NCI-H345 treated with DMSO at 0.1 percent for 48 hours (cell line): ENCODE results near the gene SUMO3.

Source experiments
- DNase-seq: peaks from one replicate; lab custom pipeline; 2025; ENCODE audit not compliant: unreplicated experiment; lab: John Stamatoyannopoulos, UW

The SUMO3 gene

DNA sequence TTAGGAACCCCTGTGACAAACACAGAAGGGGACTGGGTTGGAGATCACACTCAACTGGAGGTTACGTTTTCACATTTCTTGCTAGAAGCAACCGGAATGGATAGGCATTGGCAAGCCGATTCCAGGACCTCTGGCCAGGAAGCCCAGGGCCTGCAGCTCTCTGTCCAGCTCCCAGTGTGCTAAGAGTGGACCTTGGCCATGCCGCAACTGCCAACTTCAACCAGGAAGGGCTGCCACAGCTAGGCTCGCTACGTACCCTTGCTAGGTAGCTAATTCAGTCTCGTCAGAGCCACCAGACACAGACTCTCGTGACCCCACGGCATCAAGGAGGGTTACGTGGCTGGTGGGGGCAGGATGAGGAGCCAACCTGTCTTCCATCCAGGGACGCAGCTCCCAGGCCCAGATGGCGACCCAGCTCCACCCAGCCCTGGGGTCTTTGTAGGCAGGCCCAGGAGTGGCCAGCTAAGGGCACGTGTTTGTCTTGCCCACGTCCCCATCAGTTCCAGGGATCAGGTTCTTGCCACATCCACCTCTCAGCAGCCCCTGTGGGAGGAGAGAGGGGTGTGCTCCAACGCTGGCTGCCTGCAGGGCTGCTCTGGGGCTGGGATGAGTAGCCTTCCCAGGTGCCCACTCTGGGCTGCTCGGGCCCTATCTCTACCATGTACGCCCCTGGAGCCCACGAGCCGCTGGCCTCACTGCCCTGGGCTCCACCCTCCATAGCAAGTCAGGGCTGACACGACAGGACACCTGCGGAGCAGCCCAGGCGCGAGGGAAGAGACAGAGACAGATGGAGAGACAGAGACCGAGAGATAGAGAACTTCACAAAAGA is 55.4 kb downstream of the SUMO3 start:
- DNase-seq, result no peak

DNA sequence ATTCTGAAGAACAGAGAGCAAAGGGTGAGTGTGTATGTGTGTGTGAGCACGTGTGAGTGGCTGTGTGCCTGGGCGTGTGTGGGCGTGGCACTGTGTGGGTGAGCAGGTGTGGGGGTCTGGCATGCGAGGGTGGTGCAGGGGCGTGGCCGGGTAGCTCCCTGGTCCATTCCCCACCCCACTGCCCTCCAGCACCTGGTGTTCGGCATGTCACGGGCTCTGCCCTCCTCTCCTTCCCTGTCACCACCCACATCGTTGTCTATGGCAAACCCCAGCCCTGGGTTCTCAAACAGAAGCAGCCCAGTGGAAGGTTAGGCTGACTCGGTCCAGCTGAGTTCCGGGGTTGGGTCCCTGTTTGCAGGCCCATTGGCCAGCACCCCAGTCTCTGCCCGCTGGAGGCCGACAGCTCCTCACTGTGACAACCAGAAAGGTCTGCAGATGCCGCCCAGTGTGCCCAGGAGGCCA is 56.1 kb downstream of the SUMO3 start:
- DNase-seq, result no peak

DNA sequence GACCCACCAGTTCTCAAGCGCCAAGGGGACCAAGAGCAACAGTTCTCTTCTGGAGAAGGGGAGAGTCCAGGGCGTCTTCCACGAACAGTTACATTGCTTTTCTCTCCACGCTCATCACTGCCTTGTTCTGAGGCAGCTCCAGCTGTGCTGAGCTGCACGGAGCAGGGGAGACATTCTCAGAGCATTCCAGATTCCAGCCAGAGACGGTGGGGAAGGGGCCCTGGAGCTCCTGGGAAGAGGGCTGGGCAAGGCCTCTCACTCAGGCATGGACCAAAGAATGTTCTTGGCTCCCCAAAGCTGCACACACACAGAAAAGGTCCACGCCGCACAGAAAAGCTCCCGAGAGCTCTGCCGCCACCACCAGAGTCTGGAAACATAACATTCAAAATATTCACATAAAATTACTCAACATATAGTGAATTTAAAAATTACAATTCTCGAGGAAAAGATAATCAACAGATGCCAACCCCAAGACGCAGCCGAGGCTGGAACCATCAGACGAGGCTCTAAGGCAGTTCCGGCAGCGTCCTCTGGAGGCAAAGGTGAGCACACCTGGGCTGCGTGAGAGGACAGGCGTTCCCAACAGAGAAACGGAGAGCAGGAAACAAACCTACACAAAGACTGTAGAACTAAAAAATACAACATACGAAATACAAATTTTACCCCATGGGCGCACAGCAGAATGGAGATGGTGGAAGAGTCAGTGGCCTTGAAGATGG is 56.7 kb downstream of the SUMO3 start:
- no peak for DNase-seq

DNA sequence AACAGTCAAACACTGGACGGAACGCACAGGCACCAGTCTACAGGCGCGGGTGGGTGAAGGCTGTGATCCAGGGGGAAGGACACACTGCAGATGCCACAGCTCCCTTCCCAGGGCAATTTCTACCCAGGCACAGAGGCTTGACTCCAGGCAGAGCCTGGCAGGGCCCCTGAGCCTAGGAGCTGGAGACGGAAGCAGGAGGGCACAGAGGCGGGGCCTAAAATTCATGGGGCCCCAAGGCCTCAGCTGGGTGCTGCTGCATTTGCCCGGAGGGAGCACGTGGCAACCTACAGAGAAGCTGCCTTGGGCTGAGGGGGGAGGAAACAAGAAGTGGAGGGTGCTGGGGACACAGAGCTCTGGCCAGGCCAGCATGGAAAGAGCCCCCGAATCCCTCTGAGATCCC is 57.5 kb downstream of the SUMO3 start:
- no peak for DNase-seq

DNA sequence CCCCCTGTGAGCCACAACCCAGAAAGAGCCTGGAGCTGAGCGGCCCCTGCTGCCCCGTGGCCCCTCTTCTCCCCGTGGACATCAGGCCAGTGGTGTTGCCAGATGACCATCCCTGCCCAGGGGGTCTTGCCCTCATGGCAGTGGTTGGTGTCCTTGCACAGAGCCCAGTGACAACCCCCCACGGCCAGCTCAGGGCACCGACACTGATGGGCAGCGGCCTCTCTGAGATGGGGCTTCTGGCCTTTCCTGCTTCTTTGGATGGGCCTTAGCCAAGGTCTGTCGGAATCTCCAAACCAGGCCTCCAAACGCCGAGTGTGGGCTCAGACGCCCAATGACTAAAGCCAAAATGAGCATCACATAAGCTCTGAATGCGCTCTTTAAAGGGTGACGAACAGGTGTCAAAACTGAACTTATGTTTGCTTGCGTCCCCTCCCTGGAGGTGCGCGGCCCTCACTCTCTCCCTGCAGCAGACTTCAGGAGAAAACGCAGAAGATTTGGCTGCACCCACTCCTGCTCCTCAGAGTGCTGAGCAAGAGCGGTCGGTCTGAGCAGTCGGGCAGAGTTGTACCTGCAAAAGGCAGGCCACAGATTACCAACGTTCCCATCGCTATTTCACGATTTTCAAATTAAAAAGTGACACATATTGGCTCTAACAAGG is 58.1 kb downstream of the SUMO3 start:
- DNase-seq, result no peak

DNA sequence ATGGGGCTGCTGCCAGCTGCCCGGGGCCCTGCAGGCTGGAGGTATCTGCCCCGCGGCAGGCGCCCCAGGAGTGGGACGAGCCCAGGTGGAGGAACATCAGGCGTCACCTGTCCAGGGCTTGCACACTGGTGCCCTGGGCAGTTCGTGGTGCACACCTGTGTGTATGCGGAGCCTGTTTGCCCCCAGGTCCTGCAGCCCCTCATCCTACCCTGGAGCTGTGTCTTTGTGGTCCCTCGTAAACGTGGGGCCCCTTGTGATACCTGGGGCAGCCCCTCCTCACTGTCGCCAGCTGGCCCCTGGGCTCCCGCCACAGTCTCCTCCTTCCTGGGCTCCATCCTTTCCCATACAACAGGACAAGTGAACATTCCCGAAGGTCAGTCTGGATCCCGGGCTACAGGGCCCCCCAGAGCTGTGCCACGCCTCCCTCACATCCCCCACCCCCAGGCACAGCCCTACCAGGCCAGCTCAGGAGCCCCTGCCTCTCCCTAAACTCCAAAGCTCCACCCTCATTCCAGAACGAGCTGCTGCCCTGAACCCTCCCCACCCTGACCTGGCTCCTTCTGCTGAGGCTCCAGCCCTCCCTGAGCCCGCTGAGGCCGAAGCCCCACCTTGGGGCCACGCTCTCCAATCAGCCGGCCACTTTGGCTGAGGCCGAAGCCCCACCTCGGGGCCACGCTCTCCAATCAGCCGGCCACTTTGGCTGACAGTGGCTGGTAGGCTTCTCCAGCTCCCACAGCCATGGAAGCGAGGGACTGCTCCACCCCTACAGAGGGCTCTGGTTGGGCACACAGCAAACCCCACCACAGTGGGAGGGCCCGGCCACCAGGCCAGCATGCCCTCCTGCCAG is 58.9 kb downstream of the SUMO3 start:
- DNase-seq, result no peak

DNA sequence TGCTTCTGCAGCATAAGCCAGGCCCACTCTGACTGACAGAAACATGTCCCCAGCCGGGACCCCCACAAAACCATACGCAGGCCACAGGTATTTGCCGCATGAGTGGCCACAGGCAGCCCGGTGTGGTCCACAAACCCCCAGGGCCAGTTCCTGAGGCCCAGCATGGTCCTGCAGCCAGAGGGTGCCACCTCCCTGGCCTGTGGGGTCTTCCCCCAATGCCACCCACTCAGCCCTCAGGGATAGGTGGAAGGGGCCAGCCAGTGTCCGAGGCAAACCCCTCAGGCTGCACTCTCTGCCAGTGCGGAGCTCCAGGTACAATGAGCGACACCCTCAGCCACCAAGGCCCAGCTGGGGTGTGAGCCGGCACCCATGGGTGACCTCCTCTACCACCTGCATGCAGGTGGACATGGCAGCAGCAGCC is 59.7 kb downstream of the SUMO3 start:
- DNase-seq, result no peak

DNA sequence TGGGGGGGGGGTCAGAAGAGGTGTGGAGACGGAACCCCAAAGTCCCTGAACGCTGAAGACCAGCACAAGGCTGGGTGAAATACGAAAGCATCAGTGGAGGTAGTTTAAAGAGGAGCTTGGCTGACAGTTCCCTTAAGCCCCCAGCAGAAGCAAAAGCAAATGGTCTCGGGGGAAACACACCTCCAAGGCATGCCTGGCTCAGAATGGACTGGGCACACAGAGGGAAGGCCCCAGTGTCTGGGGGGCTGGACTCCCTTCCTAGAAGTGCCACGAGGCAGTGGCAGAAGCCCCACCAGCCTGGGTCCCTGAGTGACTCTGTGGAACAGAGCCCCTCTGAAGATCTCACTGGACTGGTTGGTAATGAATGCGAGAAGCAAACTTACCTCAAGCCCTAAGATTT is 60.1 kb downstream of the SUMO3 start:
- DNase-seq, result no peak

DNA sequence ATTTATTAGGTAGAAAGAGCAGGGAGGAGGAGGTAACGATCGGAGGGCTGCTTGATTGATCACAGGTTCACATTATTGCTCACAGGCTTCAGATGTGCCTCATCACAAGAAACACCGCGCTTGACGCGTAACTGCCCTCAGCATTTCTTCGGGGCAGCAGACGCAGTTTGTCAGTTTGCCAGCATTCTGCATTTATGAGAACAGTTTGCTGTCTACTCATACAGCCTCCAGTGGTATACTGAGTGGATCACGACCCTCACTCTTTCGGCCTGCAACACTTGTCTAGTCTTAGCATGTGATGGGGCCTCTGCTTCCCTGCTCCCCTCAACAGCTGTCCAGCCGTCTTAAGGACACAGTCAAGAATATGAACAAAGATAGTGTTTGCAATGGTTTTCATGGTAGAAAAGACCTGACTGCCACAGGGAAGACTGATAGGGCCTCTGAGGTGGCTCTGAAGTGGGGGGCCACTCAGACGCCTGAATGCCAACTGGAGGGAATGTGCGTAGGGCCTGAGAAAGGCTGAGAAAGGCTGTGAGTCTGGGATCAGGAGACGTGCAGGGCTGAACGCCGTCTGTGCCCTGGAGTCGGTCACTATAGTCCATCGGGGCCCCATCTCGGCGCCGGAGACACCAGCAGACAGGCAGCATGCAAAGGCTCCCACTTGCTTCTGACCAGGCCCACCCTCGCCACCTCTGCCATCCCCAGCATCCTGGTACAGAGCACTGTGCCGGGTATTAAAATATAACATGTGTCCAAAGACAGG is 61.3 kb downstream of the SUMO3 start:
- no peak for DNase-seq
